Amygdala (tissue), 56 donors: ENCODE results near the gene SLC23A3.

ENCODE experiments used
- DNase-seq, 56 donors: peaks; one replicate each; lab custom pipeline; 2025; lab: John Stamatoyannopoulos, UW

SLC23A3 gene

GRCh38 chr2:219169930-219170654, at the start of gene SLC23A3:
SLC23A3 (minus strand) TSS chr2:219170029; CDS start chr2:219169984, 45 bp downstream.
- no peak for DNase-seq

- DNase-seq, result peak; percentile 24 to 99 (median 94)
These were observed 49.2 kb upstream of the SLC23A3 start, which contains the start of gene ABCB6 for GRCh38 chr2:219218732-219219701. ABCB6 (minus strand) TSS chr2:219218958; CDS start chr2:219218673, 285 bp downstream.

GRCh38 chr2:219218217-219218731, 48.4 kb upstream of the SLC23A3 start:
- DNase-seq, result peak in 49 of 56 donors; percentile 26 to 87 (median 67)

- DNase-seq, result no peak
These were observed 46.7 kb upstream of the SLC23A3 start for GRCh38 chr2:219216535-219216915.

- DNase-seq, result no peak
These were observed 46.2 kb upstream of the SLC23A3 start for GRCh38 chr2:219215871-219216534.

GRCh38 chr2:219214786-219215185, 45.0 kb upstream of the SLC23A3 start:
- no peak for DNase-seq

- DNase-seq, result no peak
These were observed 44.3 kb upstream of the SLC23A3 start for GRCh38 chr2:219214141-219214540.

GRCh38 chr2:219213486-219214071, 43.8 kb upstream of the SLC23A3 start:
- no peak for DNase-seq

- no peak for DNase-seq
These were observed 43.2 kb upstream of the SLC23A3 start for GRCh38 chr2:219213026-219213415.

- DNase-seq, result no peak
These were observed 41.1 kb upstream of the SLC23A3 start for GRCh38 chr2:219210886-219211362.

- DNase-seq, result no peak
These were observed 40.5 kb upstream of the SLC23A3 start for GRCh38 chr2:219210196-219210885.

- DNase-seq, result no peak
These were observed 39.7 kb upstream of the SLC23A3 start for GRCh38 chr2:219209236-219210195.

- DNase-seq, result peak in 1 of 56 donors; percentile 38
These were observed 38.3 kb upstream of the SLC23A3 start for GRCh38 chr2:219207884-219208740.

GRCh38 chr2:219207134-219207883, 37.5 kb upstream of the SLC23A3 start:
- DNase-seq, result peak in 5 of 56 donors; percentile 22 to 90 (median 57)

- peak; percentile 36 to 97 (median 90) for DNase-seq
These were observed 36.7 kb upstream of the SLC23A3 start, which contains the start of gene ZFAND2B for GRCh38 chr2:219206328-219207133. ZFAND2B (plus strand) TSS chr2:219206782; CDS start chr2:219206988, 206 bp downstream.

- DNase-seq, result no peak
These were observed 36.1 kb upstream of the SLC23A3 start for GRCh38 chr2:219205981-219206327.
